ENCODE results near the gene MARK4.
"Not testable (repeated sequence)": the region's sequence is repeated elsewhere in the genome, so short reads cannot be mapped to it uniquely, and the experiment has no call there.

The MARK4 gene

GRCh38 chr19:45306518-45307027, 55.5 kb downstream of the MARK4 start:
- DNase-seq = no peak

GRCh38 chr19:45307361-45307760, 56.3 kb downstream of the MARK4 start:
- no peak for DNase-seq

GRCh38 chr19:45309322-45309721, 58.3 kb downstream of the MARK4 start:
- not testable (repeated sequence) for DNase-seq

- no peak for DNase-seq
Observed at GRCh38 chr19:45311621-45312020, 60.5 kb downstream of the MARK4 start.

GRCh38 chr19:45312285-45312684, 61.2 kb downstream of the MARK4 start:
- not testable (repeated sequence) for DNase-seq

GRCh38 chr19:45314708-45315245, 63.7 kb downstream of the MARK4 start:
- DNase-seq = no peak

GRCh38 chr19:45315304-45315703, 64.2 kb downstream of the MARK4 start:
- DNase-seq = no peak

GRCh38 chr19:45320997-45321775, 70.1 kb downstream of the MARK4 start:
- no peak for DNase-seq

- no peak for DNase-seq
Observed at GRCh38 chr19:45321848-45322247, 70.8 kb downstream of the MARK4 start.

- no peak for DNase-seq
Observed at GRCh38 chr19:45322311-45322710, 71.2 kb downstream of the MARK4 start.

GRCh38 chr19:45322744-45323281, 71.7 kb downstream of the MARK4 start, which contains the start of gene CKM:
Gene CKM, minus strand, starts transcription at chr19:45322875. Its CDS starts 3,162 bp downstream, at chr19:45319713.
- DNase-seq = no peak

GRCh38 chr19:45323671-45324081, 72.6 kb downstream of the MARK4 start:
- DNase-seq = no peak

- DNase-seq = no peak
Observed at GRCh38 chr19:45324349-45324907, 73.4 kb downstream of the MARK4 start.

- no peak for DNase-seq
Observed at GRCh38 chr19:45327404-45328143, 76.5 kb downstream of the MARK4 start.

GRCh38 chr19:45331411-45331810, 80.3 kb downstream of the MARK4 start:
- no peak for DNase-seq

- DNase-seq = no peak
Observed at GRCh38 chr19:45333609-45334303, 82.7 kb downstream of the MARK4 start.

GRCh38 chr19:45334881-45335280, 83.8 kb downstream of the MARK4 start:
- DNase-seq = not testable (repeated sequence)

- DNase-seq = no peak
Observed at GRCh38 chr19:45336696-45337251, 85.7 kb downstream of the MARK4 start.

- DNase-seq = no peak
Observed at GRCh38 chr19:45339629-45340028, 88.6 kb downstream of the MARK4 start.

GRCh38 chr19:45340232-45340898, 89.3 kb downstream of the MARK4 start, which contains the start of gene KLC3:
Gene KLC3, plus strand, starts transcription at chr19:45340750. Its CDS starts 4,792 bp downstream, at chr19:45345542.
- DNase-seq = peak; percentile 17

- DNase-seq = no peak
Observed at GRCh38 chr19:45340899-45341453, 89.9 kb downstream of the MARK4 start.
